ENCODE measurements around the gene PDPK1. TPM values are rescaled to one million over a fixed set of nuclear protein-coding genes. Genes with fewer than 3 reads are reported as not detected.
"Not testable (repeated sequence)": the region's sequence is repeated elsewhere in the genome, so short reads cannot be mapped to it uniquely, and the experiment has no call there.

The PDPK1 gene
- total RNA-seq, 1 experiment from 2014 or later: 22.7 TPM

GRCh38 chr16:2587891-2588565, 50.2 kb downstream of the PDPK1 start:
- no peak for DNase-seq (ENCODE audit: low read depth)

- DNase-seq (ENCODE audit: low read depth): no peak
These were observed 53.8 kb downstream of the PDPK1 start for GRCh38 chr16:2591476-2592240.

- DNase-seq (ENCODE audit: low read depth): no peak
These were observed 55.0 kb downstream of the PDPK1 start for GRCh38 chr16:2592786-2593185.

- no peak for DNase-seq (ENCODE audit: low read depth)
These were observed 57.8 kb downstream of the PDPK1 start for GRCh38 chr16:2595393-2596205.

GRCh38 chr16:2596747-2597559, 59.1 kb downstream of the PDPK1 start:
- no peak for DNase-seq (ENCODE audit: low read depth)

- no peak for DNase-seq (ENCODE audit: low read depth)
These were observed 59.7 kb downstream of the PDPK1 start for GRCh38 chr16:2597560-2597902.

- no peak for DNase-seq (ENCODE audit: low read depth)
These were observed 60.4 kb downstream of the PDPK1 start for GRCh38 chr16:2598133-2598641.

- no peak for DNase-seq (ENCODE audit: low read depth)
These were observed 60.9 kb downstream of the PDPK1 start for GRCh38 chr16:2598723-2599122.

- not testable (repeated sequence) for DNase-seq (ENCODE audit: low read depth)
These were observed 61.3 kb downstream of the PDPK1 start for GRCh38 chr16:2599165-2599564.

GRCh38 chr16:2599785-2600184, 62.0 kb downstream of the PDPK1 start:
- DNase-seq (ENCODE audit: low read depth): not testable (repeated sequence)

- not testable (repeated sequence) for DNase-seq (ENCODE audit: low read depth)
These were observed 63.6 kb downstream of the PDPK1 start for GRCh38 chr16:2601301-2602025.

GRCh38 chr16:2602175-2602574, 64.4 kb downstream of the PDPK1 start:
- not testable (repeated sequence) for DNase-seq (ENCODE audit: low read depth)

- DNase-seq (ENCODE audit: low read depth): peak; percentile 96
These were observed 65.6 kb downstream of the PDPK1 start for GRCh38 chr16:2603165-2604015.

GRCh38 chr16:2604016-2604369, 66.2 kb downstream of the PDPK1 start:
- not testable (repeated sequence) for DNase-seq (ENCODE audit: low read depth)

GRCh38 chr16:2606820-2607219, 69.0 kb downstream of the PDPK1 start:
- DNase-seq (ENCODE audit: low read depth): not testable (repeated sequence)

GRCh38 chr16:2609345-2609744, 71.5 kb downstream of the PDPK1 start:
- DNase-seq (ENCODE audit: low read depth): not testable (repeated sequence)

GRCh38 chr16:2609827-2610470, 72.1 kb downstream of the PDPK1 start:
- no peak for DNase-seq (ENCODE audit: low read depth)

- DNase-seq (ENCODE audit: low read depth): no peak
These were observed 73.1 kb downstream of the PDPK1 start for GRCh38 chr16:2610781-2611498.

- no peak for DNase-seq (ENCODE audit: low read depth)
These were observed 73.7 kb downstream of the PDPK1 start for GRCh38 chr16:2611499-2611862.
